GM12874 (cell line): ENCODE data around the gene HDAC9.

Experiments used
- TF ChIP-seq, protein P1 (sequence below): IDR thresholded peaks from 2 replicates; pipeline ENCODE4 v1.5.1; 2011; ENCODE audit warnings: low read depth, mild to moderate bottlenecking, control low read depth, low read length, moderate library complexity; ENCODE audit not compliant: insufficient read depth

The HDAC9 gene

DNA sequence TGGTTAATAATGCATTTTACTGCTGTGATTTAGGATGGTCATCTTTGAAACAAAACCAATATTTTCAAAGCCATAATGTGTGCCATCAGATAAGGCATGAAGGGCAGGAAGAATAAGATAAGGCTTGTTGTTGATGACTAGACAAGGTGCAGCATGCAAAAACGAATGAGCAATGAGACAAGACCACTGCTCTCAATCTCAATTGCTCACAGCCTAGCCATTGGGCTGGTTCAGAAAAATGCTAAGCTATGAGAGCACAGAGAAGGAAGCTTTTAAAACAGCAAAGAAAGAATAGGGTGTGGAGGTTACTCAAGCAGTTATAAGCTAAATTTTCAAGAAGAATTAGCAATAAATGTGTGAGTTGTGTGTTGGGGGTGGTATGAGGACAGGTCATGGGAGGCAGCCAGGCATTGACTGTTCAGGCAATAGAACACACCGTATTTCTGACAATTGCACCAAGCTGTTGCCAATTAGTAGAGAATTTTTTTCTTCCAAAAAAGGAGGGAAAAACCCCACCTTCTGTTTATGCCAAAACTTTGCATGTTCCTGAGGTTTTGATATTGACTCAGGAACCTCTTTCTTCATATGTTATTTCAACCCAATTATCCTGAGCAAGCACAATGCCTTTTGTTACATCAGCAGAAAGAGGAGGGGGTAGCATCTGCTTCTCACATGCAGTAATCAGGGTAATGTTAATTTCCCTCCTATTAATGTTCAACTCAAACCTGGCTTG, 276.5 kb downstream of the HDAC9 start:
- TF ChIP-seq, protein P1, sequence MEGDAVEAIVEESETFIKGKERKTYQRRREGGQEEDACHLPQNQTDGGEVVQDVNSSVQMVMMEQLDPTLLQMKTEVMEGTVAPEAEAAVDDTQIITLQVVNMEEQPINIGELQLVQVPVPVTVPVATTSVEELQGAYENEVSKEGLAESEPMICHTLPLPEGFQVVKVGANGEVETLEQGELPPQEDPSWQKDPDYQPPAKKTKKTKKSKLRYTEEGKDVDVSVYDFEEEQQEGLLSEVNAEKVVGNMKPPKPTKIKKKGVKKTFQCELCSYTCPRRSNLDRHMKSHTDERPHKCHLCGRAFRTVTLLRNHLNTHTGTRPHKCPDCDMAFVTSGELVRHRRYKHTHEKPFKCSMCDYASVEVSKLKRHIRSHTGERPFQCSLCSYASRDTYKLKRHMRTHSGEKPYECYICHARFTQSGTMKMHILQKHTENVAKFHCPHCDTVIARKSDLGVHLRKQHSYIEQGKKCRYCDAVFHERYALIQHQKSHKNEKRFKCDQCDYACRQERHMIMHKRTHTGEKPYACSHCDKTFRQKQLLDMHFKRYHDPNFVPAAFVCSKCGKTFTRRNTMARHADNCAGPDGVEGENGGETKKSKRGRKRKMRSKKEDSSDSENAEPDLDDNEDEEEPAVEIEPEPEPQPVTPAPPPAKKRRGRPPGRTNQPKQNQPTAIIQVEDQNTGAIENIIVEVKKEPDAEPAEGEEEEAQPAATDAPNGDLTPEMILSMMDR: no peak

DNA sequence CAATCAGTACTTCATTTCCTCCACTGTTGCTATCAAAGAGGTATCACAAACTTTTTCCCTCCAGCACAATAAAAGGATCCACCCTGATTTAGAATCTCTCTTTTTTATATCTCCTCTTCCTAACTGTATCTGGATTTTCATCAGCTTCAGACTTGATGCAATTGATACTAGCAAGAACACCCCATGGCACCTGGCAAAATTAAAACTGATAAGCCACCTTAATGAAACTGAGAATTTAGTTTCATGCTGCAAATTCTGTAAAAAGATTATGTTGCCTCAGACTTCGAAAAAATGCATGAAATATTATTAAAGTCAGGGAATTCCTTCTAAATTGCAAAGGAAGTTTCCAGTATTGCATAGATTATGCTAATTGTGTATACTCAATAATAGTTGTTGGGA, 277.0 kb downstream of the HDAC9 start:
- TF ChIP-seq, protein P1: no peak

DNA sequence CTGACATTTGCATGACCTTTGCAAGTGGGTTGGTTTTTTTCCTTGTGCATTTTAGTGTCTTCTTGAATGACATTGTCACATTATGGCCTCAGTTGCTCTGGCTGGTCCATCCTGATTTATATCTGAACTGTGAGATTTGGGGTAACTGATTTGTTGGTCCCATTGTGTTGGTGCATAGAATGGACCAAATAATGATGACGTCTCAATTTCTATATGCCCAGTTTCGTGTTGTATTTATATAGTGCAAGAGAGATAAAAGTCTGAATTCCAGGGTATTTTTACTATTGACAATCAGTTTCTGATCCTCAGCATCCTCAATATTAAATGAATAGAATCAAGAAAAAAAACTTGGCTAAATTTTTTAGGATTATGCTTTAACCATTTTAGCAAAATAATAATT, 281.8 kb downstream of the HDAC9 start:
- TF ChIP-seq, protein P1: no peak

DNA sequence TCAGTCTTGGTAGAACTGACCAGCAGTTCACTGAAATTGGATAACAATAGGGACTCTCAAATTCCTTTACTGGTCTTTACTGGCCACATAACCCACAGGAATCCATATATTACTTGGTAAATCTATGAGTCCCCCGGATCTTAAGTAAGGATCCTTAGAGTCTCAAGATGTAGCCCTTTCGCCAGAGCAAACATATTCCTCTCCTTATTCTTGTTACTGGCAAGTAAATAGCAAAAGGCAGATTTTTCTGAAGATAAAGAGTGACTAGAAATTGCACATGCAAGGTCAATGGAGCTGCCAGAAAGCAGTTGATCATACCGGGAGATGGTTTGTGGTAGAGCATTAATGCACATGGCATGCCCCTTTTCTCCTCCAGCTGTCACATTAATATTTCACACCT, 283.0 kb downstream of the HDAC9 start:
- TF ChIP-seq, protein P1: no peak

DNA sequence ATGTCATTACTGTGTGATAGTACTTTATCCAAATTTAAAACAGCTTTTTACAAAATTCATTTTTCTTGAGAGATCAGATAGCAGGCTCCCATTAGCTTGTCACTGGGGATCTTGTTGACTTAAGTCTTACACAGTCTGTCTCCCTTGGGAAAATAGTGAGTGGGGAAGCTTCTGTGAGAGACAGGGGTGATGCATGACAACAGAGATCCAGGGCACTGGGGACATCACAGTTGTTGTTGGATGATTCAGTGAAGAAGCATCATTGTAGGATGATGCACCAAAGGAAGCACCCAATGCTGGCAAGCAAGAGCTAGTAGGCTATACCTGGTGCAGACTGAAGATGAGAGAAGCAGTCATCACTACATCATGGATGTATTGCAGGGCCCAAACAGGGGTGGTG, 284.7 kb downstream of the HDAC9 start:
- TF ChIP-seq, protein P1: no peak

DNA sequence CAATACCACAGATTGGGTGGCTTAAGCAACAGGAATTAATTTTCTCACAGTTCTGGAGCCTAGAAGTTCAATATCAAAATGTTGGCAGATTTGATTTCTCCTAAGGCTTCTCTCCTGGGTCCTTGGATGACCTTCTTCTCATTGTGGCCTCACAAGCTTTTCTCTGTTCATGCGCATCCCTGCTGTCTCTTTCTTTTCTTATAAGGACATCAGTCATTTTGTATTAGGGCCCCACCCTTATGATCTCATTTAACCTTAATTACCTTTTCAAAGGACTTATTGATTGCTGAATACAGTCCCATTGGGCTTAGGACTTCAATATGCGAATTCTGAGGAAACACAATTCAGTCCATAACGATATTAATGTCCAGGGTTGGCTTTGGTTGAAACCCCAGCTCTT, 285.4 kb downstream of the HDAC9 start:
- TF ChIP-seq, protein P1: no peak

DNA sequence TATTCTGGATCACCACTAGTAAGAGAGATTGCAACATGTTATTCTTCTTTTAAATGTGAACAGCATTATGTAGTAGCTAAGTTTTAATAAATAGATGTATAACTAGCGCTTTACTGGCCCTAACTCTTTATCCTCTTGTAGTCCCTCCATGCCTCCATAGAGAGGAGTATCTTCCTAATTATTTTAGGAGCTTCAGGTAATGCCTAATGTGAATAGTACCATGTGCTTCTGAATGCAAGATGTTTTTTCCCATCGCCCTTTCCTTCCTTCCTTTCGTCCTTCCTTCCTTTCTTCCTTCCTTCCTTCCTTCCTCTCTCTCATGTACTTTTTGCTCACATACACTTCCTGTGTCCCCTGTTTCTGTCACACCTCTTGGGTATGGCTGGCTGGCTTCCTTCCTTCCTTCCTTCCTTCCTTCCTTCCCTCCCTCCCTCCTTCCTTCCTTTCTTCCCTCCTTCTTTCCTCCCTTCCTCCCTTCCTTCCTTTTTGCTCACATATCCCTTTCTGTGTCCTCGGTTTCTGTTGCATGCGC, 290.7 kb downstream of the HDAC9 start:
- TF ChIP-seq, protein P1: no peak

DNA sequence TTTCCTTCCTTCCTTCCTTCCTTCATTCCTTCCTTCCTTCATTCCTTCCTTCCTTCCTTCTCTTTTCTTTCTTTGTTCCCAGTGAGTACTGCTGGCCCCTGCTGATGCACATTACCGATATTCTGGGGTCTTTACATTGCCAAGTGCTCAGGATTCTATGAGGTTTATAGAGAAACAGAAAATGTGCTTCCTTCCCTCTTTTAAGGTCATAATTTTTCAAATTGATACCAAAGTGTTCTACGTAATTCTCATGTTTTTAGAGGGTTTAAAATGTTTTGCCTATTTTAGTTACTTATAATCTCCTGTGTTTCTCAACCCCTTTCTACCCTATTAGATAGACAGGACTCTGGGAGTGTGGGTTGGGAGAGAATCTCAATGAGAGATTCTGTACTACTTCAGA, 291.2 kb downstream of the HDAC9 start:
- TF ChIP-seq, protein P1: no peak
